Parathyroid adenoma (tissue), 2 donors: ENCODE results near the gene ERBB2.

Experiments used
- H2AFZ ChIP-seq: fragments of 300-600 bp; sonication (generic); one replicate; pipeline ENCODE4 v1.7.0; 2017; ENCODE audit warnings: antibody characterized with exemption, mild to moderate bottlenecking
- H3K27ac ChIP-seq: fragments of 300-600 bp; sonication (generic); one replicate; pipeline ENCODE4 v1.7.0; 2017
- H3K27me3 ChIP-seq: fragments of 300-600 bp; sonication (generic); one replicate; pipeline ENCODE4 v1.7.0; 2017; ENCODE audit warnings: low read length; ENCODE audit not compliant: control insufficient read depth, insufficient read depth
- H3K36me3 ChIP-seq: fragments of 300-600 bp; sonication (generic); one replicate; pipeline ENCODE4 v1.7.0; 2017; ENCODE audit warnings: low read length; ENCODE audit not compliant: control insufficient read depth, insufficient read depth
- H3K4me1 ChIP-seq: fragments of 300-600 bp; sonication (generic); one replicate; pipeline ENCODE4 v1.7.0; 2017; ENCODE audit warnings: control low read depth
- H3K4me2 ChIP-seq: fragments of 300-600 bp; sonication (generic); one replicate; pipeline ENCODE4 v1.7.0; 2017; ENCODE audit warnings: low read length
- H3K4me3 ChIP-seq: fragments of 300-600 bp; sonication (generic); one replicate; pipeline ENCODE4 v1.7.0; 2017; ENCODE audit warnings: low read depth, low read length
- H3K79me2 ChIP-seq: fragments of 300-600 bp; sonication (generic); one replicate; pipeline ENCODE4 v1.7.0; 2017; ENCODE audit warnings: control low read depth
- H3K9ac ChIP-seq: fragments of 300-600 bp; sonication (generic); one replicate; pipeline ENCODE4 v1.7.0; 2017; ENCODE audit warnings: mild to moderate bottlenecking
- H3K9me3 ChIP-seq: fragments of 300-600 bp; sonication (generic); one replicate; pipeline ENCODE4 v1.7.0; 2017; ENCODE audit warnings: low read length; ENCODE audit not compliant: control insufficient read depth
- TF ChIP-seq, protein P1 (sequence below): fragments of 300-600 bp; sonication (generic); IDR thresholded peaks from one replicate; pipeline ENCODE4 v1.7.0; 2017; ENCODE audit warnings: antibody characterized with exemption, mild to moderate bottlenecking
- donor health status: primary hyperparathyroidism.

Gene ERBB2

DNA sequence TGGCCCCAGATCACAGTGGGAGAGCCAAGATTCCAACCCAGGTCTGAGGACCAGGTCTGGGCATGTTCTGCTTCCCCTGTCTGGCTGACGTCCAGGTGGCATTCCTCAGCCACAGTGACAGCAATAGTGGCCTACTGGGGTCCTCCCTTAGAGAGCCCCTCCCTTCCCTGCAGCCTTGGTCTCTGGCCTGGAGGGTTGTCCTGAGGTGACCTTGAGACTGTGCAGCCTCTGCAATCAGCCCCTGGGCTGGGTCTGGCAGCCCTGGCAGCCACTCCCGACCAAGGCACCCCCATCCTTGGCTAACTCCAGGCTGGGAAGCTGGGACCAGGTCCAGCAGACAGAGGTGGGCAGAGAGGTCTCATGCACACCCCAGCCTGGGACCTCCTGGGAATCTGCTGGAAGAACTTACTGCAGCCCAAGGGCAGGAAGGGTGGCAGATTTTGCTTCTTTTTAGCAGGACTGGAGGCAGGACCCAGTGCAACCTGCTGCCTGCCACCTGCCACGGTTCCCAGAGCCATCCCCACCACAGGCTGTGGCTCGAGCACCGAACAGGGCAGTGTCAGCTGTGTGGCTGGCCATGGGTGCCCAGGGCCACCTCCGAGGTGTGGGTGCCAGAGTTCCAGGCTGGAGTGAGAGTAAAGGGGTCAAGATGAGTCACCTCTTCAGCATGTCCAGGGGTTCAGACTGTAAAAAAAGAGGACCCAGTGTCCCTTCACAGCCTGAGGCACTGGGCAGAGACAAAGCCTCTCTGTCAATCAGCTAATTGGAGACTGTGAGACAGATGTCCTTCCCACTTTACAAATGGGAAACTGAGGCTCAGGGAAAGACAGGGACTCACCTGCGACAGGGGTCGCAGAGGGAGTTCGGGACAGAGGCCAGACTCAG is 50.5 kb downstream of the ERBB2 start:
- TF ChIP-seq, protein P1, sequence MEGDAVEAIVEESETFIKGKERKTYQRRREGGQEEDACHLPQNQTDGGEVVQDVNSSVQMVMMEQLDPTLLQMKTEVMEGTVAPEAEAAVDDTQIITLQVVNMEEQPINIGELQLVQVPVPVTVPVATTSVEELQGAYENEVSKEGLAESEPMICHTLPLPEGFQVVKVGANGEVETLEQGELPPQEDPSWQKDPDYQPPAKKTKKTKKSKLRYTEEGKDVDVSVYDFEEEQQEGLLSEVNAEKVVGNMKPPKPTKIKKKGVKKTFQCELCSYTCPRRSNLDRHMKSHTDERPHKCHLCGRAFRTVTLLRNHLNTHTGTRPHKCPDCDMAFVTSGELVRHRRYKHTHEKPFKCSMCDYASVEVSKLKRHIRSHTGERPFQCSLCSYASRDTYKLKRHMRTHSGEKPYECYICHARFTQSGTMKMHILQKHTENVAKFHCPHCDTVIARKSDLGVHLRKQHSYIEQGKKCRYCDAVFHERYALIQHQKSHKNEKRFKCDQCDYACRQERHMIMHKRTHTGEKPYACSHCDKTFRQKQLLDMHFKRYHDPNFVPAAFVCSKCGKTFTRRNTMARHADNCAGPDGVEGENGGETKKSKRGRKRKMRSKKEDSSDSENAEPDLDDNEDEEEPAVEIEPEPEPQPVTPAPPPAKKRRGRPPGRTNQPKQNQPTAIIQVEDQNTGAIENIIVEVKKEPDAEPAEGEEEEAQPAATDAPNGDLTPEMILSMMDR: no peak
- H3K79me2 ChIP-seq: no peaks in the 10 kb centered on the region
- H3K4me2 ChIP-seq: no peak overlapping the region
- H3K4me3 ChIP-seq: no peak overlapping the region
- no peaks in the 10 kb centered on the region for H3K36me3 ChIP-seq
- no peak overlapping the region for H2AFZ ChIP-seq
- H3K27me3 ChIP-seq: no peaks in the 10 kb centered on the region
- H3K27ac ChIP-seq: no peak overlapping the region
- peaks cover 10% of the 10 kb centered on the region for H3K4me1 ChIP-seq
- H3K9me3 ChIP-seq: no peaks in the 10 kb centered on the region
- H3K9ac ChIP-seq: no peak overlapping the region

DNA sequence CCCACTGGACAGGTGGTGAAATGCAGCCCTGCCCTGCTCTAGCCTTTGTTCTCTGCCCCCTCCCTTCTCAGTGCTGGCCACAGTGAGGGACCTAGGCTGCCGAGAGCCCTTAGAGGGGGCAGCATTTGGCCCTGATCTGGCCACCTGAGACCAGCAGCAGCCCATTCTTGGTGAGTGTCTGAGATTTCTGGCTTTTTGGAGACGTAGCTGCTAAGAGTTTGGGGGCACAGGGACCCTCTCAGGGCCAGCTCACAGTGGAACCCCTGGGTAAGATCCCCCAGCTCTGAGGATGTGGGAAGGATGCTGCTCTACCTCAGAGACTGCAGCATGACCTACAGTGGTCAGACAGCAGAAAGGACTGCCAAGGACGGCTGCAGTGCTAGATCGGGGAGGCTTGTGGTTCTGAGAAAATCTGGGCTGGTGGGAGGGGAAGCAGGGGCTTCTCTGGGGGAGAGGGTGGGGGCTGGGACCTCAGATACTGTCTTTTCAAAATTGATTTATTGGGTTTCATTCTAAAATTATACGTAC is 51.2 kb downstream of the ERBB2 start:
- H3K36me3 ChIP-seq: no peaks in the 10 kb centered on the region
- no peaks in the 10 kb centered on the region for H3K79me2 ChIP-seq
- H3K9me3 ChIP-seq: no peaks in the 10 kb centered on the region
- H3K9ac ChIP-seq: no peak overlapping the region
- H3K4me3 ChIP-seq: no peak overlapping the region
- H2AFZ ChIP-seq: no peak overlapping the region
- no peak overlapping the region for H3K4me2 ChIP-seq
- peaks cover 10% of the 10 kb centered on the region for H3K4me1 ChIP-seq
- TF ChIP-seq, protein P1: no peak
- H3K27ac ChIP-seq: no peak overlapping the region
- H3K27me3 ChIP-seq: no peaks in the 10 kb centered on the region

DNA sequence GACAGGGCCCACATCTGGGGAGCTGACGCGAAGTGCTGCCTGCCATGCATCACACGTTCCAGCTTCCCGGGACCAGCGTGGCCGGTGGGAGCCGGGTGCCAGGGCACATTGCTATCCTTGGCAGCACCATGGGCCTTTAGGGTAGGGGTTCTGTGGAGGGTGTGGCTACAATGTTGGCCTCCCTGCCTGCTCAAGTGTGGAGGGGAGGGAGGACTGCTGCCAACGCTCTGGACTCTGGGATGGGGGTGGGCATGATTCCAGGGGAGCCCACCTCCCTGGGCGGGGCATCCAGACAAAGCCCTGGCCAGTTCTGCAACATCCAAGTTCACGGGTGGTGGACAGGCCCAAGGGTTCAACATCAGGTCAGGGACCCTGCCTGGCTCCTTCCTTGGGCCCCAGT is 51.8 kb downstream of the ERBB2 start:
- Histone ChIP-seq H3K36me3 (no peaks in the 10 kb centered on the region), H3K4me2 (no peak overlapping the region), H3K4me1 (peaks cover 10% of the 10 kb centered on the region), H3K27me3 (no peaks in the 10 kb centered on the region), H3K9ac (no peak overlapping the region), H3K9me3 (no peaks in the 10 kb centered on the region), H2AFZ (no peak overlapping the region), H3K27ac (no peak overlapping the region), H3K4me3 (no peak overlapping the region), H3K79me2 (no peaks in the 10 kb centered on the region)
- TF ChIP-seq, protein P1: no peak

DNA sequence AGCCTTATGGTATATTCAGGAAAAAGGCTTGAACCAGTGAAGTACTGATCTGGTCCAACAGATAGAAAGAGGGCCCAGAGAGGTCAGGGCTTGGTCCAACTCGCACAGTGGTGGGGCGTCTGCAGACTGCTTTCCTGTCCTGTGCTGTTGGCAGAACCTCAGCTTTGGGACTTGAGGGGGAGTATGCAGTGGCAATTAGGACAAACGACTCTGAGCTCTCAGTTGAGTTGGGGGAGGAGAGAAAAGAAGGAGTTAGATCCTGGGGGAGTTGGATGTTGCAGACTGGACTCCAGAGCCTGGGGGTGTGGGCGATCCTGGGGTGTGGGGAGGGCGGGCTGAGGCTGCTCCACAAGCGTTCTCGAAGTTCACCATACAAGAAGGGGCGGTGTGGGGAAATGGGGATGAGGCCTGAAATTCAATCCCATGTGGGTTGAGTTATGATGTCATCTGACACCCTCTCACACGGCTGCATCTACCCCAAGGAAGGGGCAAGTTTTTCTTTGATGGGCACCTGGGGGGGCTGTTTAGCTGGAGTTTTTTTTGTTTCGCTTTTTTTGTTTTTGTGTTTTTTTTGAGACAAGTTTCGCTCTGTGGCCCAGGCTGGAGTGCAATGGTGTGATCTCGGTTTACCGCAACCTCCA is 52.5 kb downstream of the ERBB2 start:
- TF ChIP-seq, protein P1: no peak
- H3K79me2 ChIP-seq: no peaks in the 10 kb centered on the region
- H3K4me2 ChIP-seq: no peak overlapping the region
- H3K27ac ChIP-seq: no peak overlapping the region
- no peak overlapping the region for H2AFZ ChIP-seq
- H3K9ac ChIP-seq: no peak overlapping the region
- no peaks in the 10 kb centered on the region for H3K9me3 ChIP-seq
- H3K4me3 ChIP-seq: no peak overlapping the region
- no peaks in the 10 kb centered on the region for H3K27me3 ChIP-seq
- no peaks in the 10 kb centered on the region for H3K36me3 ChIP-seq
- H3K4me1 ChIP-seq: peaks cover 10% of the 10 kb centered on the region
